Adipose tissue (tissue), 3 donors: ENCODE results near the gene TRIM8. TPM values are rescaled to one million over a fixed set of nuclear protein-coding genes. Genes with fewer than 3 reads are reported as not detected.
"Not testable (repeated sequence)": the region's sequence is repeated elsewhere in the genome, so short reads cannot be mapped to it uniquely, and the experiment has no call there.

Source experiments
- H3K27ac ChIP-seq: one replicate; pipeline ENCODE4 v1.5.1; 2013; ENCODE audit warnings: low read depth, low read length
- WGBS, 3 donors: extraction: QIAGEN DNeasy Blood & Tissue Kit; methylation state at CpG; one replicate each; pipeline ENCODE4 v1.1.7; 2013; 5-methylcytosine and 5-hydroxymethylcytosine counted together
- polyA plus RNA-seq, 3 donors: library from polyadenylated mRNA; stranded (reverse); fragments of 200-250 nt; gene quantifications; one replicate each; pipeline ENCODE4 v1.2.3, GENCODE V29; 2013
- donor health status: healthy with polysubstance abuse.
- donor health status: Bipolar disorder and iron deficiency.
- donor health status: healthy.

The TRIM8 gene
- polyA plus RNA-seq, 3 donors = 76.1 to 174 (median 115) TPM

DNA sequence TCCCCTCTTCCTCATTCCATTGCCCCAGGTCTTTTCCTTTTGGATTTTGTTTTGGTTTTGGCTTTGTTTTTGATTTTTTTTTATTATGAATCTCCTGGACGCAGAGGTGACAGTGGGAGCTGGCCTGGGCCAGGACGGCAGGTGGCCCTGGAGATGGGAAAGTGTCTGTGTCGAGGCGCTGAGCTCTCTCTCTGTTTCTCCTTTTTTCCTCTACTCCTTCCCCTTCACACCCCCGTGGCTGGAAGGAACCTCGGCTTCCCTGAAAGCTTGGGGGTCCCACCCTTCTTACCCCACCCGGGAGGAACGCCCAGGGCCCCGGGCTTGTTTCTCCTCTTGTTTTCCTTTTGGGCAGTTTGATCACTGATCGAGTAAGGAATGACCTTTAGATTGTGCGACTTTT, 13.2 kb downstream of the TRIM8 start:
- H3K27ac ChIP-seq = no peak overlapping the region
- WGBS, 3 donors = 44 to 64% (median 62%) methylated on average over 11 of the region's 11 CpGs

DNA sequence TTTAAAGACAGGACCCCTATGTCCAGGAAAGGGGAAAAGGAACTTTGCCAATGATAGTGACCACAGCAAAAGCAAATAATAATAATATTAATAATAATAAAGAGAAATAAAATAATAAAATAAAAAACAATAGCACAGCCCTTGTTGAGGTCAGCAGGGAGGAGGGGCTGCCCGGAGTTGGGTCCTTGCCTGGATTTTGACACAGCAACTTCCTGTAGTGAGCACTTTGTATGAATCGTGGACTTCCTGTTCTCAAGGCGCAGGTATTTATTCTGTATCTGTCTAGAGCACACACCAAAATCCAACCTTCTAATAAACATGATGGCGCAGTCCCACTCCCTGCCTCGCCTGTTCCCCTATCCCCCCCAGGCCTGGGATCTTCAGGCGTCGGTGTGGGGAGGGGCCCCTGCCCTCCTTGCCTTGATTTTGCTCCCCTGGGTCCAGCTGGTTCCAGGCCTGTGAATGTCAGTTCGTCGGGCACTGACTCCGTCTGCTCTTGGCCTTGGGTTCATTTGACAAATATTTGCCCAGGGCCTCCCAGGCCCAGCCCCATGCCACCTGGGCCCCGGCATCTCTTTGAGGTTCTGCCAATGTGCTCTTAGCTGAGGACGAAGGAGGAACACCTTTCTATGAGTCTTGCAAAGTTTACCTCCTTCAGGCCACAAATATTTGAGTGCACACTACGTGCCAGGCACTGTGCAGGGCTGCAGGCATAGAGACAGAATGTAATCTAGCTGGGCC, 13.9 kb downstream of the TRIM8 start:
- no peak overlapping the region for H3K27ac ChIP-seq
- WGBS, 3 donors = 16 to 54% (median 44%) methylated on average over 13 of the region's 13 CpGs

DNA sequence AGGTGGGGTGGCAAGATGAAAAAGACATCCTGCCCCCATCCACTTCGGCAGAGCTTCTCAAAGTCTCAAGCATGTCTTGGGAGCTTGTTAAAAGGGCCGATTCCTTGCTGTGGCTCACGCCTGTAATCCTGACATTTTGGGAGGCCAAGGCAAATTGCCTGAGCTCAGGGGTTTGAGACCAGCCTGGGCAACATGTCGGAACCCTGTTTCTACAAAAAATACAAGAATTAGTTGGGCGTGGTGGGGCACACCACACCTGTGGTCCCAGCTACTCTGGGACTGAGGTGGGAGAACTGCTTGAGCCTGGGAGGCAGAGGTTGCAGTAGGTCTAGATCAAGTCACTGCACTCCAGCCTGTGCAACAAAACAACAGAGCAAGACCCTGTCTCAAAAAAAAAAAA, 14.5 kb downstream of the TRIM8 start:
- 57 to 85% (median 66%) methylated on average over 5 of the region's 5 CpGs for WGBS, 3 donors
- H3K27ac ChIP-seq = no peak overlapping the region

DNA sequence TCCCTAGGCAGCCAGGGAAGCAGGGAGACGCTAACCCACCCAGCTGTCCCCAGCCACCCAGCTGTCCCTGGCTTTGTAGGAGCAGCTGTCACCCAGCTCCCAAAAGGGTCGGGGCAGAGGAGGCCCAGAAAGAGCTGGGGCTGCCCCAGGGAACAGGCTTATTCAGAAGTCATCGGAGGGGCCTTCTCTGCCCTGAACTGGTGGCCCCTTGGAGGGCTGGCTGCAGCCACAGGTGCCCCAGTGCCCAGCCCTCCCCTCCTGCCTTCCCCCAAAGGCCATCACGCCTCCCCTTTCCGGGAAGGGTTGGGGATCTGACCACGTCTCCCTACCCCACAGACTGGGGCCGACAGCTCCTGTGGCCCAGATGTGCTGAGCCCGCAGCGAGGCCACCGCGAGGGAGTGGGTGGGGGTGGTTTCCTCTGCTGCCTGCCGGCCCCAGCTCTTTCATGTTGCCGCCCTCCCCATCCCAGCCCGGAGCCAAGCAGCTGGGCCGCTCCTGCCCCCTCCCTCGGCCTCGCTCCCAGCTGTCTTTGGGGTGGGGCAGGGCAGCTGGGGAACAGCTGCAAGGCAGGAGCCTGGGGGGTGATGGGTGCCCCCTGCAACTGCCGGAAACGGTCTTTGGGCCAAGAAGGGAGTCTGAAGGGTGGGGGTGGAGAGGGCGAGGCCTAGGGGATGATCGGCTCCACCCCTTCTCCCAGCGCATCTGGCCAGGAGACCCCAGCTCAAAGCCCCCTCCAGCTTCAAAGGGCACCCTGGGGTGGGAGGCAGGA, 16.8 kb downstream of the TRIM8 start:
- no peak overlapping the region for H3K27ac ChIP-seq
- 3 to 15% (median 6%) methylated on average over 20 to 22 of the region's 22 CpGs for WGBS, 3 donors

DNA sequence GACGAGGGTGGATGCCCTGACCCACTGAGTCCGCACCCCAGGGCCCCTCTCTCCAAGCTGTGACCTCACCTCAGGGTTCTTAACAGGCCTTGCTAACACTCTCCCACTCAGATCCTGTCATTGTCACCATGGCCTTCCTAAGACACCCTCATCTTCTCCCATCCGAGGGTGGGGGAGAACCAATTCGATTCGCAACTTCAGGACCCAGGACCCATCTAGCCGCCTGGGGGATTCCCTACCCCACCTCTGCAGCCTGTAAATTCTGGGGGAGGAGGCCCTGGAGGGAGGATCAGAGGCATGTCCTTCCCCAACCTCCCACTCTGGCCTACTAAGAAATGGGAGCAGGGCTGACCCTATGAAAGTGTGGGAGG, 17.4 kb downstream of the TRIM8 start:
- 46 to 66% (median 57%) methylated on average over 6 of the region's 6 CpGs for WGBS, 3 donors
- H3K27ac ChIP-seq = no peak overlapping the region

DNA sequence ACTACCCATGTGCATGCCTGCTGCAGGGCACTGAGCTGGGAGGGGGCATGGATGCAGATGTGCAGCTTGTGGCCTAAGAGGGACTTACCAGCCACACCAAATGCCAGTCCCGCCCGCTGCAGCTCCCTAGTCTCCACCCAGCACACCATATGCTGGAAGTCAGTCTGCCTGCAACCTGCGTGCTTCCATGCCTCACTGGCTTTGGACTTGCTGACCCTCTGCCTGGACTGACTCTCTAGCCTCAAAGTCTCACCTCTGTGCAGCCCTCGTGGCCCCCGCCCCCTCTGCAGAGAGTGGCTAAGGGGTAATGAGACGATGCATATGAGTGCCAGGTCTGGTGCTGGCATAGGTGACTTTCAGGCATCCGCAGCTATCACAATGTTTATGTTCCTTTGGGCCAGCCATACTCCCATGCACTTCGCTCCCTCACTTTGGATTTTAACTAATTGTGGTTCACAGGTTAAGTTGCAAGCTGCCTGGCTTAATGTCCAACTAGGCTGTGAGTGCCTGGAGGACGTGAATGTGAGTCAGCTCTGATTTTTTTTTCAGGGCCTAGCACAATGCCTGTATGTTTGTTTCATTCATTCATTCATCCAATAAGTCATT, 21.7 kb downstream of the TRIM8 start:
- no peak overlapping the region for H3K27ac ChIP-seq
- WGBS, 3 donors = 81 to 86% (median 85%) methylated on average over 9 of the region's 9 CpGs

DNA sequence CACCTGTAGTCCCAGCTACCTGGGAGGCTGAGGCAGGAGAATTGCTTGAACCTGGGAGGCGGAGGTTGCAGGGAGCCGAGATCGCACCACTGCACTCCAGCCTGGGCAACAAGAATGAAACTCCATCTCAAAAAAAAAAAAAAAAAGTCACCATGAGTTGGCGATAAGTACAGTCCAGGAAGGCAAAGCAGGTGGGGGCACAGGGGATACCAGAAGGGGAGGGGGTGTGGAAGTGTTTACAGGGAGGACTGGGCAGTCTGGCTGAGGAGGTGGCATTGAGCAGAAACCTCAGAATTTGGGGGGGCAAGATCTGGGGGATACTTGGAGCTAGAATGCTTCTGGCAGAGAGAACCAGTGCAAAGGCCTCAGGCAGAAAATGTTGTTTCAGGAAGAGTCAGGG, 23.1 kb downstream of the TRIM8 start:
- H3K27ac ChIP-seq = not testable (repeated sequence)
- WGBS, 3 donors = 76 to 95% (median 80%) methylated on average over 4 of the region's 4 CpGs

DNA sequence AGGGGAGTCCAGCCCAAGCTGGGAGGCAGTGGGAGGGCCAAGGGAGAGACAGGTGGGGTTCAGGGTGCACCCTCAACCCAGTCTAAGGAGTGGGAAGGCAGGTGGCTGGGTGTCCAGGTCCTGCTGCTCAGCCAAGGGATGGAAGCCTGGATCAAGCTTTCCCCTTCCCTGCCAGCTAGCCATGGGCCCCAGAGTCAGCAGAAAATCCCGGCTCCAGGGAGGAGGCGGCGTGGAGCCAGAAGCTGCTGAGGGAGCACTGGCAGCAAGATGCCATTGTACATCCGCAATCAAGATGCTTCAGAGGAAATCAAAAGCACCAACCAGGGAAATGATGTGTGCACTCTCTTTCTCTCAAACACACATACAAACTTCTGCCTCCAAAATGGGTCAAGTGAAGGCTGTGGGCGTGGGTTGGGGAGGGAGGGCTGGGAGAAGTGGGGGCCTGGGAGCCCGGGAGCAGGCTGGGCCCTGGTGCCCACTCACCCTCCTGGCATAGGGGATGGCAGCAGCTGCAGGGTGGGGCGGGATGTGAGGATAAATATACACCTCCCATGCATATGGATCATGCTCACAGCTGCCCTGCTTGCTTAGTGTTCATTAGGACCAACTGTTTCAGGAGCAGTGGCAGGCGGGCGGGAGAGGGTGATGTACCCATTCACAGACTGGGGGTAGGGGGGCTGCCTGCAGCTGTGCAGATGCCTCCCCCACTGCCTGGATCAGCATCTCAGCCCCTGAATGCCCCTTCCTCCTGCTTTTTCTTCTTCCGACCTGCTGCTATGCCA, 24.2 kb downstream of the TRIM8 start:
- H3K27ac ChIP-seq = no peak overlapping the region
- WGBS, 3 donors = 77 to 89% (median 88%) methylated on average over 10 of the region's 10 CpGs

DNA sequence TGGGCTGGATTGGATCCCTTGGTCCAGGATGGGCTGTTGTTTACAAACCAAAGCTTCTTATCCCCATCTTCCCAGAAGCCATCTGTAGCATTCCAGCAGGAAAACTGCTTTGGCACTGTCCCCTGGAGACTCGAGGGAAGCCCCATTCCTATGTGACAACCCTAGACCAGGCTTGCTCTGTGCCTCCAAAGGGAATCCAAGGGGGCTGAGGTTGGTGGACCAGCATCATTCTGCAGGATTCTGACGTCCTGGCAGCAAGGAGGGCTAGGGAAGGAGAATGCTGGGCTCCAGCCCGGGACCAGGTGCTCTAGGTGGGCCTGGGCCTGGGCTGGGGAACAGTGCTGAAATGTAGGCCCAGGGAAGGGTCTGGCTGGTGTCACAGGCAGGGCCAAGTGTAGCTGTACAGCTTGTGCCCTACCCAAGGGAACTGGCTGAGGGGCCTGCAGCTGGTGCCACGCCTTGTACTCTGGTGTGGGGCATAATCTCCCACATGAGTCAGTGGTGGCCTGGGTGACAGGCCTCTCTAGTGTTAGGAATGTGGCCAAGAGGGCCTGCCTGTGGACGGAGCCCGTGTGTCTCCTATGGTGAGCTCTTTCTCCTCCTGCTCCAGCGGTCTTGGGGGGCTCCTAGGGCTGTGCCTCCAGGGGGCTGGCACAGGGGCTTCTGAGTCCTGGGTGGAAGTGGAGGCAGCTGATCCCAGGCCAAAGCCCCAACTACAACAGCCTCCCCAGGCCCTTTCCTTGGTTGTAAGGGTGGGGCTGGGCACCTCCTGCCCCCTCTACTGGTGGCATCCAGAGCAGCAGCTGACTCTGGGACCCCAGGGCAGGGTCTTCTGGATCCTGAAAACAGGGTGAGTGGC, 25.2 kb downstream of the TRIM8 start:
- no peak overlapping the region for H3K27ac ChIP-seq
- WGBS, 3 donors = 41 to 86% (median 78%) methylated on average over 7 of the region's 7 CpGs

DNA sequence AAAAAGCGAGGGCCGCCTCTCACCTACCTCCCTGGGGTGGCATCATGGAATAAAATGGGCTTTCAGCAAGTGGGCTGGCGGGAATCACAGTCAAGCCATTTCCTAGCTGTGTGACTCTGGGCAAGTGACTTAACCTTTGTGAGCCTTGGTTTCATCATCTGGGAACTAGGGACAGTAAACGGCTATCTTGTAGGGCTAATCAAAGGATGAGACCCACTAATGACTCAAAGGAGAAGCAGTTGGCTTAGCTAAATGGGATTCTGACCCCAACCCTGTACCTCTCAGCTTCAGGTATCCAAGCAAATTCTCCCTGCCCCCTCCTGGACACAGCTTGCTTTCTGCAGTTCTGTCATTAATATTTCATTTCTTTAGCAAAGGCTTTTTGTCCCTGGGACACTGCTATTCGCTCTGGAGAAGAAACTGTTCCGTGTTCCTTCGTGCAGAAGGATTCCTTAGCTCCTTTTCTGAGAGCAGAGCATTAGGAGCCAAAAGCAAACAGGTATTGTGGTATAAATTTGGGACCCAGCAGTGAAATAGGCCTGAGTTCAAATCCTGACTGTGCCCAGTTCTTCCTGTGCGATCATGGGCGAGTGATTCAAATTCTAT, 25.9 kb downstream of the TRIM8 start:
- WGBS, 3 donors = 88 to 93% (median 91%) methylated on average over 9 of the region's 9 CpGs
- no peak overlapping the region for H3K27ac ChIP-seq

DNA sequence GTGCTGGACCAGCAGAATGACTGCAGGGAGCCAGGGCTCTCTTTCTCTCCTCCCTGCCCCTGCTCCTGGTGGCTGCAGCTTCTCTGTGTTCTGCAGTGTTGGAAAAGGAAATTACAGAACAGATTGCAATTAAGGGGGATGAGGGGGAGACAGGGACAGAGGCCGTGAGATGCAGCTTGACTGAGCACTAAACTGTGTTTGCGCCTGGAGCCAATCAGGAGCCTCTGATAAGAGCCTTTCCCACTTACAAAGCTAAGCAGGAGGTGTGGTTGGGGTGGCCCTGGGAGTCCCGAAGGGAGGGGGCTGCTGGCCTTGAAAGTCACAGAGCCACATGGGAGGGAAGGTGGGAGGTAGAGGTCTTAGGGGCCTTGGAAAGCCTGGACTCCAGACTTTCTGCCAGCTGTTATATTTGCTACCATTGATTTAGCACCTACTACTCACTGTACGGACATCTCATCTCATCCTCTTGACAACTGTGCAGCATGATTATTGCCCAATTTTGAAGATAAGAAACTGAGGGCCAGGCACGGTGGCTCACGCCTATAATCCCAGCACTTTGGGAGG, 26.7 kb downstream of the TRIM8 start:
- H3K27ac ChIP-seq = no peak overlapping the region
- 43 to 79% (median 75%) methylated on average over 6 of the region's 6 CpGs for WGBS, 3 donors

DNA sequence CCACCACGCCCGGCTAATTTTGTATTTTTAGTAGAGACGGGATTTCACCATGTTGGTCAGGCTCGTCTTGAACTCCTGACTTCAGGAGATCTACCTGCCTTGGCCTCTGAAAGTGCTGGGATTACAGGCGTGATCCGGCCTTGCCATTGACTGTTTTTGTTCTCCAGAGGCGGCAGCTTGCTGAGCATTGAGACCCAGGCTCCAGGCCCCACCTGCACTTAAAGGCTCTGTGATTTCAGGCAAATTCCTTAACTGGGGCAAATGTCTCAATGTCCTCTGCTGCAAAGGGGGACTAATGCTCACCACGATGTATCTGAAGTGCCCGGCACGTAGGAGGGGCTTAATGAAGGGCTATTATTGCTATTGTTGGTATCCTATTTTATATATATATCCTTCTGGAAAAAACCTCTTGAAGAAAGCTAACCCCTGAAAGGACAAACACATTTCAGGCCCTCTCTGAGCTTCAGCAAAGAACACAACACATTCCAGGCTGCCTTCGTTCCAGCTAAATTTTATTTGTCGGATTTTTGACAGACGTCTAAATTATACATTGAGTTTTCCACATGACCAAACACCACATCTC, 29.0 kb downstream of the TRIM8 start:
- no peak overlapping the region for H3K27ac ChIP-seq
- WGBS, 3 donors = 68 to 83% (median 73%) methylated on average over 13 of the region's 13 CpGs

DNA sequence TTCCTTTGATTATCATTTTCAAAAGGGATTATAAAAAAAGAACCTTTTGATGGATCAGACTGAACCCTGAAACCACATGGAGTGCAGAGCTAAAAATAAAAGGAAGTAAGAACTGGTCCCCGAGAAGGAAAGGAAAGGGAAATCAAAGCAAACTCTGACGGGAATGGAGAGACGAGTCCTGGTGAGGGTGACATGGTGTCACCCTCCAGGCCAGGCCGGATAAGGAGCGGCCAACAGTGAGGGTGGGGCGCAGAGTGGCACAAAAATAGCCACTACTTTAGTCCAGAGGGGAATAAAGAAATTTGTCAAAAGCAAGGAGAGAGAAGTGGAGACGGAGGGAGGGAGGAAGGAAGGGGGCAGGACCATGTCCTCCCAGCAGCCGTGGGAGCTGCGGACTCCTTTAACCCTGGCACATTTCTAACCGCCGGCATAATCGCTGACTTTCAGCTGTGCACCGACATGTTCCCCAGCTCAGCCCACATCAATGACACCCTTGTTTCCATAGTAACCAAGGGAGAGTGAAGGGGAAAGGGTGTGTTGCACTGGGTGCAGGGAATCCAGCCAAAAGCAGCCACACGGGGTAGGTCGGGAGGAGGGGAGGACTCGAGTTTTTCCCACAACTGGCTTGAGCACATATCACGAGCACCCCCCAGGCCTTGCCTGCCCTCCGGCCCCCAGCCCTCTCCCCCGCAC, 29.7 kb downstream of the TRIM8 start:
- 3 to 32% (median 5%) methylated on average over 19 of the region's 19 CpGs for WGBS, 3 donors
- H3K27ac ChIP-seq = no peak overlapping the region

DNA sequence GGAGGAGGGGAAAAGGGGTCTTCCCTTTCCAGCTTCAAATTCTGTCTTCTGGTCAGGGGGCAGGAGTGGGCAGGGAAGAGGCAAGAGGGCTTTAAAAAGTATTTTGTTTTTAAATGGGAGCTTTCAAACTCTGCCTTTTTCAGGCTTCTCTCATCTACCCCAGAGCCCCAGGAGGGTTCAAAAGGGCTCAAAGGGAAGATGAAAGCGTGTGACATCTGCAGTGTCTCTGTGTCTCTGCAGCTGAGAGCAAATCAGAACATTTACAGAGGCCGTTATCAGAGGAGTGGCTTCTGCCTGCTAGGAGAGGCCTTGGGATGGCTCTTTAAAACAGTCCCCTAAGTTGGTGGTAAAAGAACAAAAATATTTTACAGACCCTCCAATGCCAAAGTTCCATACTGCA, 30.3 kb downstream of the TRIM8 start:
- no peak overlapping the region for H3K27ac ChIP-seq
- 42 to 66% (median 51%) methylated on average over 2 of the region's 2 CpGs for WGBS, 3 donors

DNA sequence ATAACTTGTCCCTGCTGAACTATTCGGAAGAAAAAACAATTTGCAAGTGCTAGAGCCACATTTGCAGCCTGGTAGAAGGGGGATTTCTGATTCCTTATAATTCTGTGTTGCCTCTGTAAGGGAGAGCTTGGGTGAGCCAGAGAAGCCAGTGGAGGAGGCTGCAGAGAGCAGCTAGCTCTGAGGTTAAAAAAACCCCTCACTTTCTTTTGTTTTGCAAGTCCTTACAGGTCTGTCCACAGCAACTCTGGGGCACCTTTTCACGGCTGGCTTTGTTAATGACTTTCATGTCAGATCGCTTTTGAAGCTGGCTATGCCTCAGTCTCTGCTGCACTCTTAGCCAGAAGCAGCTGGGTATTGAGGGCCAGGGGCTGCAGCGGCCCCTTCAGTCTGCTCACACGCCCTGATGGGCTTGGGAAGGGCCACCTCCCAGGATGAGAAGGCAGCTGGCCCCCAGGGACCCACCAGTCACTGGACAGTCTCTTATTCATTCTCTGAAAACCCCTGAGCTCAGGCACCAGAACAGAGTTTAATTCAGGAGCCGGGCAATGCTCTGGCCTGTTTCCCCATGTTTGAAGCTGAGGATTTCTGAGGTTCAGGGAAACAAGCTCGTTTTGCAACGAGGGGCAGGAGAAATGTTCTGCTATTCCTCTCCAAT, 30.9 kb downstream of the TRIM8 start:
- 51 to 60% (median 56%) methylated on average over 8 of the region's 8 CpGs for whole genome bisulfite sequencing, 3 donors
- peak overlapping the region; percentile 2 for H3K27ac ChIP-seq
